ENCODE results near the gene CRYGB. TPM values are rescaled to one million over a fixed set of nuclear protein-coding genes. Genes with fewer than 3 reads are reported as not detected.

CRYGB gene
- total RNA-seq, 1 experiment from 2014 or later, result not detected

DNA sequence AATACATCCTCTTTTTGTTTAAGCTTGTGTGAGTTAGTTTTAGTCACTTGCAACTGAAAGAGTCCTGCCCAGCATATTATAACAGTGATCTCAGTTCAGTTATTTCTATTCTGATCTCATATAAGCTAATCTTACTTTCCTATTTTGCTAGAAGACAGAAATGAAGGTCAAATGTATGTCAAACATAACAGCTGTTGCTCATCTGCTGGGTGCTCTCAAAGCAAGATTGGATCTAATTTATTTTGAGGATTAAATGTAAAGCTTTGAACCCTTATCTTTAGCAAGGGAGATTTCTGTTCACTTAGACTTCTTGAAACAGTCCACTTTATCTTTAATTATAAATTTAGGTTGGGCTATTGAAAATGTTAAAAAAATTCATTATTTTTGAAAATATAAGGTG is 52.8 kb downstream of the CRYGB start:
- H3K4me2 ChIP-seq (ENCODE audit: low read length), result no peak overlapping the region
- no peaks in the 10 kb centered on the region for H3K9me3 ChIP-seq (ENCODE audit: control insufficient read depth in 1 of 2, insufficient read depth in 1 of 2, low read depth in 1 of 2, low read length in 2 of 2)
- ATAC-seq, result no peak
- intact Hi-C loops (cut with micrococcal nuclease), result no loop called here
- no peak overlapping the region for H3K4me3 ChIP-seq (replicated peaks in 1 of 2; ENCODE audit: low read depth in 1 of 2, low read length in 2 of 2)
- H3K9ac ChIP-seq (ENCODE audit: low read length), result no peak overlapping the region
- BruUV-seq (replicated peaks), result no TSS peak
- CTCF ChIA-PET, result no interaction called here
- RAD21 ChIA-PET (ENCODE audit: low non-redundant PET in 1 of 2, low total read pairs in 2 of 2, uncharacterized antibody in 2 of 2, unreplicated experiment in 2 of 2), result no interaction called here
- no peak overlapping the region for H3K27ac ChIP-seq (ENCODE audit: low read depth, low read length)
- POLR2A ChIA-PET, result no interaction called here
- no peaks in the 10 kb centered on the region for H3K36me3 ChIP-seq (ENCODE audit: control insufficient read depth in 1 of 2, insufficient read depth in 2 of 2, low read length in 2 of 2)
- H3K9me2 ChIP-seq (ENCODE audit: insufficient read depth), result no peaks in the 10 kb centered on the region
- no peaks in the 10 kb centered on the region for H4K20me1 ChIP-seq (ENCODE audit: insufficient read depth)
- no peaks in the 10 kb centered on the region for H3K27me3 ChIP-seq (ENCODE audit: insufficient read depth, low read length)
- TF ChIP-seq, protein P1, sequence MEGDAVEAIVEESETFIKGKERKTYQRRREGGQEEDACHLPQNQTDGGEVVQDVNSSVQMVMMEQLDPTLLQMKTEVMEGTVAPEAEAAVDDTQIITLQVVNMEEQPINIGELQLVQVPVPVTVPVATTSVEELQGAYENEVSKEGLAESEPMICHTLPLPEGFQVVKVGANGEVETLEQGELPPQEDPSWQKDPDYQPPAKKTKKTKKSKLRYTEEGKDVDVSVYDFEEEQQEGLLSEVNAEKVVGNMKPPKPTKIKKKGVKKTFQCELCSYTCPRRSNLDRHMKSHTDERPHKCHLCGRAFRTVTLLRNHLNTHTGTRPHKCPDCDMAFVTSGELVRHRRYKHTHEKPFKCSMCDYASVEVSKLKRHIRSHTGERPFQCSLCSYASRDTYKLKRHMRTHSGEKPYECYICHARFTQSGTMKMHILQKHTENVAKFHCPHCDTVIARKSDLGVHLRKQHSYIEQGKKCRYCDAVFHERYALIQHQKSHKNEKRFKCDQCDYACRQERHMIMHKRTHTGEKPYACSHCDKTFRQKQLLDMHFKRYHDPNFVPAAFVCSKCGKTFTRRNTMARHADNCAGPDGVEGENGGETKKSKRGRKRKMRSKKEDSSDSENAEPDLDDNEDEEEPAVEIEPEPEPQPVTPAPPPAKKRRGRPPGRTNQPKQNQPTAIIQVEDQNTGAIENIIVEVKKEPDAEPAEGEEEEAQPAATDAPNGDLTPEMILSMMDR (IDR thresholded peaks at IDR 0.05 in 2 of 3, conservative IDR thresholded peaks at IDR 0.05 in 1 of 3; ENCODE audit: borderline replicate concordance in 1 of 3, insufficient read depth in 1 of 3, low read depth in 2 of 3, low read length in 2 of 3), result no peak
- TF ChIP-seq TCF7L2 (IDR thresholded peaks at IDR 0.05; ENCODE audit: borderline replicate concordance, extremely low read depth, insufficient read depth, insufficient read length) (no peak), YY1 (IDR thresholded peaks at IDR 0.05; ENCODE audit: extremely low read depth, insufficient replicate concordance, low read depth, low read length) (no peak), ZNF274 (IDR thresholded peaks at IDR 0.05; ENCODE audit: low read depth, low read length) (no peak), POLR2AphosphoS5 (IDR thresholded peaks at IDR 0.05; ENCODE audit: low read depth, low read length) (no peak), ZFX (IDR thresholded peaks at IDR 0.05) (no peak), SRF (IDR thresholded peaks at IDR 0.05; ENCODE audit: low read depth) (no peak), EZH2phosphoT487 (IDR thresholded peaks at IDR 0.05; ENCODE audit: borderline replicate concordance) (no peak), SP1 (IDR thresholded peaks at IDR 0.05; ENCODE audit: low read depth) (no peak), JUND (IDR thresholded peaks at IDR 0.05) (no peak), CBX3 (IDR thresholded peaks at IDR 0.05; ENCODE audit: low read depth) (no peak), RAD21 (IDR thresholded peaks at IDR 0.05; ENCODE audit: low read depth) (no peak)
- TF ChIP-seq, protein P2, sequence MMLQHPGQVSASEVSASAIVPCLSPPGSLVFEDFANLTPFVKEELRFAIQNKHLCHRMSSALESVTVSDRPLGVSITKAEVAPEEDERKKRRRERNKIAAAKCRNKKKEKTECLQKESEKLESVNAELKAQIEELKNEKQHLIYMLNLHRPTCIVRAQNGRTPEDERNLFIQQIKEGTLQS (IDR thresholded peaks at IDR 0.05), result no peak
- H3K4me1 ChIP-seq (ENCODE audit: control insufficient read depth in 1 of 2, insufficient read depth in 2 of 2, low read length in 2 of 2), result no peaks in the 10 kb centered on the region
- no peaks in the 10 kb centered on the region for H3K79me2 ChIP-seq (ENCODE audit: insufficient read depth, low read length)
- no peak for DNase-seq (ENCODE audit: low read depth, low spot score)
- H2AFZ ChIP-seq (ENCODE audit: low read depth, low read length, poor library complexity, severe bottlenecking), result no peak overlapping the region

Other genes with a start within 250 kb of the CRYGB start
- gene PLEKHM3, start 120.6 kb downstream of the CRYGB start, total RNA-seq (2021; ENCODE audit: unreplicated experiment), result 6.3 TPM
- not detected for gene CRYGD, start 21.6 kb downstream of the CRYGB start, total RNA-seq (2021; ENCODE audit: unreplicated experiment)
- gene CRYGC, start 16.3 kb downstream of the CRYGB start, total RNA-seq (2021; ENCODE audit: unreplicated experiment), result not detected
- gene CRYGA, start 17.4 kb upstream of the CRYGB start, total RNA-seq (2021; ENCODE audit: unreplicated experiment), result not detected
- gene C2orf80, start 43.9 kb upstream of the CRYGB start, total RNA-seq (2021; ENCODE audit: unreplicated experiment), result not detected
- gene IDH1, start 108.9 kb upstream of the CRYGB start, total RNA-seq (2021; ENCODE audit: unreplicated experiment), result 91.2 TPM
- gene PIKFYVE, start 120.1 kb upstream of the CRYGB start, total RNA-seq (2021; ENCODE audit: unreplicated experiment), result 21.8 TPM